IPS-20b (cell line): Measurements from ENCODE around the gene GRPEL1.

ENCODE experiments used
- H3K27ac ChIP-seq: one replicate; pipeline ENCODE4 v1.5.1; 2013; ENCODE audit warnings: low read length
- H3K27me3 ChIP-seq: 2 replicates; pipeline ENCODE4 v1.6.1; 2013; ENCODE audit warnings: mild to moderate bottlenecking, low read length, inconsistent platforms; ENCODE audit not compliant: insufficient read depth
- H3K36me3 ChIP-seq: 2 replicates; pipeline ENCODE4 v1.6.1; 2013; ENCODE audit warnings: low read depth, mild to moderate bottlenecking, inconsistent platforms, low read length, moderate library complexity; ENCODE audit not compliant: insufficient read depth
- H3K4me1 ChIP-seq: 2 replicates; pipeline ENCODE4 v1.6.1; 2013; ENCODE audit warnings: mild to moderate bottlenecking, control low read depth, inconsistent platforms, low read length, moderate library complexity; ENCODE audit not compliant: insufficient read depth
- H3K4me3 ChIP-seq: 2 replicates; pipeline ENCODE4 v1.5.1; 2013; ENCODE audit warnings: mild to moderate bottlenecking, low read length, inconsistent platforms
- H3K9ac ChIP-seq: 2 replicates; pipeline ENCODE4 v1.6.1; 2013; ENCODE audit warnings: low read depth, mild to moderate bottlenecking, inconsistent platforms, low read length, moderate library complexity
- H3K9me3 ChIP-seq: 2 replicates; pipeline ENCODE4 v1.6.1; 2013; ENCODE audit warnings: mild to moderate bottlenecking, low read depth, low read length, inconsistent platforms; ENCODE audit not compliant: insufficient read depth

The GRPEL1 gene

DNA sequence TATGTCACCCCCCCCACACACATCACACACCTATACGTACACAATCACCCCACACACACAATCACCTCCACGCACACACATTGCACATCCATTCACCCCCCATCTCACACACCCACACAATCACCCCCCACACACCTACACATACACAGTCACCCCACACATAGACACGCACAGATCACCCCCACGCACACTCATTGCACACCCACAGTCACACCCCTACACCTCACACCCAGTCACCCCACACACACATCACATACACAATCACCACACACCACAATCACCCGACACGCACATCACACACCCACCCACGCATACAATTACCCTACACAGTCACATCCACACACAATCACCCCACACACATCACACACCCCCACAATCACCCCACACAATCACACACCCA lies 40.6 kb downstream of the GRPEL1 start:
- H3K9me3 ChIP-seq: no peaks in the 10 kb centered on the region
- H3K27ac ChIP-seq: no peak overlapping the region
- H3K4me1 ChIP-seq: no peaks in the 10 kb centered on the region
- peaks cover 87% of the 10 kb centered on the region for H3K36me3 ChIP-seq
- no peak overlapping the region for H3K4me3 ChIP-seq
- no peaks in the 10 kb centered on the region for H3K27me3 ChIP-seq
- no peak overlapping the region for H3K9ac ChIP-seq

DNA sequence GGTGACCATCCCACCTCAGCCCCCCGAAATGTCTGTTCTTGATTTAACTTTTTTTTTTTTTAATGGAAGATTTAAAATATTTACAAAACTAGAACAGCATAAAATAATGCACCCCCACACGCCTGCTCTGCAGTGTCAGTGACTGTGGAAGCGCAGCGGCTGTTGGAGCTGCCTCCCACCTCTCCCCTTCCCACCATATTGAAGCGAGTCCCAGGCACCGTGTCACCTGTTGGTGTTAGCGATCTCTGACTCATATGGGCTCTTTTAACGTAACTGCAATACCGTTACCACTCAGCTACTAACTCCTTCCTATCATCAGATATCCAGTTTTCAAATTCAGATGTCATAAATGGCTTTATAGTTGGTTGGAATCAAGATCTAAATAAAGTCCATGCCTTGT lies 41.8 kb downstream of the GRPEL1 start:
- no peak overlapping the region for H3K4me3 ChIP-seq
- no peaks in the 10 kb centered on the region for H3K27me3 ChIP-seq
- H3K27ac ChIP-seq: no peak overlapping the region
- H3K4me1 ChIP-seq: no peaks in the 10 kb centered on the region
- H3K9me3 ChIP-seq: no peaks in the 10 kb centered on the region
- no peak overlapping the region for H3K9ac ChIP-seq
- peaks cover 86% of the 10 kb centered on the region for H3K36me3 ChIP-seq

DNA sequence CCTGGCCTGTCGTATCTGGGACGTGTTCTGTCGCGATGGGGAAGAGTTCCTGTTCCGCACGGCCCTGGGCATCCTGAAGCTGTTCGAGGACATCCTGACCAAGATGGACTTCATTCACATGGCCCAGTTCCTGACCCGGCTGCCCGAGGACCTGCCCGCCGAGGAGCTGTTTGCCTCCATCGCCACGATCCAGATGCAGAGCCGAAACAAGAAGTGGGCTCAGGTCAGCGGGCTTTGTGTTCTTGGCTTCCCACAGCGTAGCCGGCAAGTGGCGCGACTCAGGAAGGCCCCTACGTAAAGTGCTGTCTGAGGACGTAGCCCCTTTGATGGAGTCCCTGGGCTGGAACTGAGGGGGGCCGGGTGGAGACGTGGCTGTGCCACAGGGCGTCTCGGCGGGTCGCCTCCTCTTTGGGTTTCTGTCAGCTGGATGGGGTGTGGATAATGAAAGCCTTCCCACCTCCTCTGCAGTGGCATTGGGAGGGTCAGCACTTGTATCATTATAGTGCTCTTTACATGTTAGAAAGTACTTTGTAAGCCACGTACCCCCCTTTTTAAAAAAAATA lies 42.7 kb downstream of the GRPEL1 start:
- Histone ChIP-seq H3K27ac (no peak overlapping the region), H3K36me3 (peaks cover 83% of the 10 kb centered on the region)

GRCh38 chr4:7024336-7024890 lies 43.5 kb downstream of the GRPEL1 start:
- no peaks in the 10 kb centered on the region for H3K27me3 ChIP-seq
- no peak overlapping the region for H3K27ac ChIP-seq
- H3K4me3 ChIP-seq: no peak overlapping the region
- H3K36me3 ChIP-seq: peaks cover 80% of the 10 kb centered on the region
- H3K9ac ChIP-seq: no peak overlapping the region
- no peaks in the 10 kb centered on the region; the same call in 1 of the 2 replicates for H3K4me1 ChIP-seq
- no peaks in the 10 kb centered on the region for H3K9me3 ChIP-seq

More for the DNA sequence above, 42.7 kb downstream of the GRPEL1 start:
- Histone ChIP-seq H3K9me3 (no peaks in the 10 kb centered on the region), H3K9ac (no peak overlapping the region), H3K4me1 (no peaks in the 10 kb centered on the region; the same call in 1 of the 2 replicates), H3K27me3 (no peaks in the 10 kb centered on the region), H3K4me3 (no peak overlapping the region)

GRCh38 chr4:7023901-7024300 lies 44.0 kb downstream of the GRPEL1 start:
- Histone ChIP-seq H3K9ac (no peak overlapping the region), H3K27me3 (no peaks in the 10 kb centered on the region), H3K4me1 (no peaks in the 10 kb centered on the region; the same call in 1 of the 2 replicates), H3K27ac (no peak overlapping the region), H3K4me3 (no peak overlapping the region), H3K9me3 (no peaks in the 10 kb centered on the region), H3K36me3 (peaks cover 75% of the 10 kb centered on the region)

DNA sequence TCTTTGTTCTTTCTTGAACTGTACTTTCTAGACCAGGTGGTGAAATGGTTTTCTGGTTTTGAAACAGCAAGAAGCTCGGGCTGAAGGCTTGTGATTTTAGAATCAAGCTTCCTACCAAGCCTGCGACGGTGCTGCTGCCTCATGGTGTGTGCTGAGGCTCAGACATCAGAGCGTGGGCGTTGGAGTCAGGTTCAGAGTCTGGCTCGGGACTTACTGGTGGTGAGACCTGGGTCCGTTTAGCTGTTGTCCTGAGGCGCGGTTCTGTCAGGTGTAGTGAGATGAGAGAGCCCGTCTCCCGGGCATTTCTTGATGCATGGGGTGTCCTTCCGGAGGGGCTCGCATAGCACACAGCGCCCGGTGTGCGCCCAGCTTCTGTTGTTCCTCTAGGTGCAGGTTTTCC lies 44.4 kb downstream of the GRPEL1 start:
- Histone ChIP-seq H3K4me1 (no peaks in the 10 kb centered on the region; the same call in 1 of the 2 replicates), H3K36me3 (peaks cover 72% of the 10 kb centered on the region), H3K27me3 (no peaks in the 10 kb centered on the region), H3K27ac (no peak overlapping the region), H3K9me3 (no peaks in the 10 kb centered on the region), H3K9ac (no peak overlapping the region), H3K4me3 (no peak overlapping the region)

DNA sequence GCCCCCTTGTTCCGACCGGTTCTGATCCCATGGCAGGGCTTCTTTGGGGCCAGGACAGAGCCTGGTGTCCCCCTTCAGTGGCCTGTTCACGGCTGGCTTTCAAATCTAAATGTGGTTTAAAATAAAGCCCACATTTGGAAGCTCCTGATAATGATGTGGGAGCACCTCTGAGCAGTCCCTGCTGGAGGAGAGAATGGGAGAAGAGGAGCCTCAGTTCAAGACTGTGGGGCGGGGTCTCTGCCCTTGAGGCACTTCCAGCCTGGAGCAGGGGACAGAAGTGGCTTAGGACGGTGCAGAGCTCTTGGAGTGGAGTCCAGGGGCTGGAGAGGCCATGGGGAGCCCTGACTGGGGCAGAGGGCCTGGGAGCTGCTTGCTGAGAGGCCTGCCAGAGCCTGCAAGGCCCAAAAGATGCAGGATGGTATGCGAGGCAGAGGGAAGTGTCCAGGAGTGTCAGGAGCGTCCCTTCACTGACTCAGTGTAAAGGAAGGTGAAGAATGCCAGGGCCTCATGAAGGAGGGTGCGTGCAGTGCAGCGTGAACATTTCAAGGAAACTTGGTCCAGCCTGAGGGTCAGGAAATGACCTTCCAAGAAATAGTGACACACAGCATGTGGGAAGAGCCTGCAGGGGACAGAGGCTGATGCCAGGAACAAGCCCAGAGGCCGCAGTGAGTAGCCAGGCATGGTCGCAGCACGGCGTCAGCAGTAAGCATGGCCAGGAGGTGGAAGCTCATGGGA lies 45.8 kb downstream of the GRPEL1 start:
- no peak overlapping the region for H3K27ac ChIP-seq

DNA sequence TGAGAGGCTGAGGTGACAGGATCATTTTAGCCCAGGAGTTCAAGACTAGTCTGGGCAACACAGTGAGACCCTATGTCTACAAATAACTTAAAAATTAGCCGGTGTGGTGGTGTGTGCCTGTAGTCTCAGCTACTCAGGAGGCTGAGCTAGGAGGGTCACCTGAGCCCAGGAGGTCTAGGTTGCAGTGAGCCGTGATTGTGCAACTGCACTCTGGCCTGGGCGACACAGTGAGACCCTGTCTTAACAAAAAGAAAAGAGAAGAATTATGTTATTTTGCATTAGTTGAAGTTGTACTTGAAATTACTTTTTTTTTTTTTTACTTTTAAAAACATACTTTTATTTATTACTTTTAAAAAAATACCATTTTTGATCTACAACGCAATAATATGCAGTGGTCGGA lies 46.5 kb downstream of the GRPEL1 start:
- no peaks in the 10 kb centered on the region for H3K9me3 ChIP-seq
- no peak overlapping the region for H3K4me3 ChIP-seq
- H3K4me1 ChIP-seq: no peaks in the 10 kb centered on the region; the same call in 1 of the 2 replicates
- H3K36me3 ChIP-seq: peaks cover 74% of the 10 kb centered on the region
- no peak overlapping the region for H3K9ac ChIP-seq
- H3K27ac ChIP-seq: no peak overlapping the region
- no peaks in the 10 kb centered on the region for H3K27me3 ChIP-seq

More for the DNA sequence above, 45.8 kb downstream of the GRPEL1 start:
- H3K36me3 ChIP-seq: peaks cover 75% of the 10 kb centered on the region
- no peak overlapping the region for H3K9ac ChIP-seq
- no peaks in the 10 kb centered on the region; the same call in 1 of the 2 replicates for H3K4me1 ChIP-seq
- no peaks in the 10 kb centered on the region for H3K27me3 ChIP-seq
- H3K4me3 ChIP-seq: no peak overlapping the region
- no peaks in the 10 kb centered on the region for H3K9me3 ChIP-seq

DNA sequence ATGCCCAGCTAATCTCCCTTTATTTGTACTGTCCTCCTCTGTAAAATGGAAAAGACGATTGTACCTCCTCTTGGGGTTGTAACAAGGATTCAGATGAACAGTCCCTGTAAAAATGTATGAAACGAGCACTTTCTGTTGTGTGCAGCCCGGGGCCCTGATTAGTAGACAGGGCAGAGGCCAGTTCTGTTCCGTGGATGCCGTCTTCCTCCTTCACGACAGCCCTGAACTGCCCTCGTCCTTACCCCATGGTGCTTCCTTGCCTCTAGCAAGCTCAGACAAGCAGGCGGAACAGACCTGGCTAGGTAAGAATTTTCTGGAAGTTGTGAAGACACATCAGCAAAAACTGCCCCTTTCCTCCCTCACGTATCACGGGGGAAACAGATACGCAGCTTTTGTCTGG lies 47.0 kb downstream of the GRPEL1 start:
- Histone ChIP-seq H3K36me3 (peaks cover 74% of the 10 kb centered on the region), H3K4me3 (no peak overlapping the region), H3K27ac (no peak overlapping the region), H3K27me3 (no peaks in the 10 kb centered on the region), H3K9ac (no peak overlapping the region), H3K4me1 (no peaks in the 10 kb centered on the region; the same call in 1 of the 2 replicates), H3K9me3 (no peaks in the 10 kb centered on the region)

- H3K36me3 ChIP-seq: peaks cover 74% of the 10 kb centered on the region
- no peaks in the 10 kb centered on the region for H3K27me3 ChIP-seq
- H3K4me3 ChIP-seq: no peak overlapping the region
- H3K4me1 ChIP-seq: no peaks in the 10 kb centered on the region; the same call in 1 of the 2 replicates
- H3K9me3 ChIP-seq: no peaks in the 10 kb centered on the region
- H3K9ac ChIP-seq: no peak overlapping the region
- H3K27ac ChIP-seq: no peak overlapping the region
Measured at GRCh38 chr4:7020290-7020689, 47.6 kb downstream of the GRPEL1 start.

DNA sequence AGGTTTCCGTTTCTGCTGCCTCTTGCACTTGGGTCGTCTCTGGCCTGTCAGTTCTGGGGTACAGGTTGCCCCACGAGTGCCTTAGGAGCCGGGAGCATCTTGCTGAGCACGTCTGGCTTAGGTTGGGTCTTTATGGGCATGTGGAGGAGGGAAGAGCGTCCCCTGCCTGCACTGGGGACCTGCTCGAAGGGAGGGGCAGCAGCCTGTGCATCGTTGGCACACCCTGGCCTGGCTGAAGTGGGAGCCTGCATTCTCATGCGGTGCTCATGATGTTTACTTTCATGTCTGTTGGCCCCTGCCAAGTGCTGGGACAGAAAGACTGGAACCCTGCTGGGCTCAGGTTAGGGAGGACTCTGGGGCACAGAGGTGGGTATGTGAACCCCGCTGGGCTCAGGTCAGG lies 48.5 kb downstream of the GRPEL1 start:
- Histone ChIP-seq H3K27me3 (no peaks in the 10 kb centered on the region), H3K9me3 (no peaks in the 10 kb centered on the region), H3K4me1 (no peaks in the 10 kb centered on the region; the same call in 1 of the 2 replicates), H3K9ac (no peak overlapping the region), H3K36me3 (peaks cover 76% of the 10 kb centered on the region), H3K27ac (no peak overlapping the region), H3K4me3 (no peak overlapping the region)

DNA sequence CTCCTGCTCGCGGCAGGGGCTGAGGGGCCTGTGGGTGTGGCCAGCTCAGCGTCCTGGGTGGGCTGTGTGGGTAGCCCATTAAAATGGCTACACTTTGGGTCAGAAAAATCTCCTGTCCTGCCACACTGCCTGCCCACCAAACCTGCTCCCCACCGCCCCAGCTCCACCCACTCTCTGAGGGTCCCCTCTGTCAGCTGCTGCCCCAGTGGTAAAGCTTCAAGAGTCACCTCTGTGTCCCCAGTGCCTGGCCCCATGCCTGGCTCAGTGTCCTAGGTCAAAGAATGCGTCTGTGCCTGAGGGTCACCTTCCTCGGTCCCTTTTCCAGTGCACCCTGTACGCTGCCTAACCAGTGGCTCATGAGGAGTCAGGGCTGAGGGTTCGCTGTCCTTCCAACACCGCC lies 49.6 kb downstream of the GRPEL1 start:
- Histone ChIP-seq H3K9ac (no peak overlapping the region), H3K9me3 (no peaks in the 10 kb centered on the region), H3K36me3 (peaks cover 75% of the 10 kb centered on the region), H3K4me1 (no peaks in the 10 kb centered on the region; the same call in 1 of the 2 replicates), H3K4me3 (no peak overlapping the region), H3K27me3 (no peaks in the 10 kb centered on the region), H3K27ac (no peak overlapping the region)
